Hepatocyte (in vitro differentiated cells): ENCODE results near the gene OTOGL.

ENCODE experiments used
- CTCF ChIP-seq: fragments of 200-600 bp; sonication (generic); IDR thresholded peaks from 2 replicates; pipeline ENCODE4 v1.5.1; 2016; ENCODE audit warnings: antibody characterized with exemption, mild to moderate bottlenecking; ENCODE audit not compliant: poor library complexity
- EZH2 ChIP-seq: fragments of 200-600 bp; sonication (generic); IDR thresholded peaks from 2 replicates; pipeline ENCODE4 v1.6.1; 2016; ENCODE audit warnings: antibody characterized with exemption, mild to moderate bottlenecking, borderline replicate concordance
- EZH2phosphoT487 ChIP-seq: fragments of 200-600 bp; sonication (generic); IDR thresholded peaks from one replicate; pipeline ENCODE4 v1.6.1; 2018; ENCODE audit warnings: antibody characterized with exemption, mild to moderate bottlenecking, low read depth, moderate library complexity; ENCODE audit not compliant: unreplicated experiment, severe bottlenecking

DNA sequence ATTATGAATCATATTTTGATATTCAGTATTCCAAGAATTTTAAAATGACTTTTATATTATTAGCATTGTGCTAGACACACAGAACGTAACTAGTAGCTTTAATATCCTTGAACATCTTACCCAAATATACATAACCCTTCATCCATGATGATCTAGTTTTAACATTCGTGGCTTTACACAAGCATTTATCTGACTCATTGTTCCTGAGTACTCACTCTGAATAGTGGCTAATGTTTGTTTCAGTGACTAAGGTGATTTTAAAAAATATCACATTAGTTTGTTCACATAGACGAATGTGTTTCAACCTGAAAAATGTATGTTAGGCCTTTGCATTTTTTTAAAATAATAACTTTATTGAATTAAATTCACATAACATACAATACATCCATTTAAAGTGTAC lies 264.7 kb downstream of the OTOGL start:
- TF ChIP-seq CTCF, result no peak
- TF ChIP-seq EZH2, result no peak
- TF ChIP-seq EZH2phosphoT487, result no peak
